NCI-H446 treated with DMSO at 0.1 percent for 48 hours (cell line): ENCODE results near the gene SMCO4.
"Not testable (repeated sequence)": the region's sequence is repeated elsewhere in the genome, so short reads cannot be mapped to it uniquely, and the experiment has no call there.

ENCODE experiments used
- DNase-seq: peaks from one replicate; lab custom pipeline; 2025; lab: John Stamatoyannopoulos, UW

SMCO4 gene

GRCh38 chr11:93476796-93477195, 66.4 kb downstream of the SMCO4 start:
- no peak for DNase-seq

- DNase-seq, result no peak
Observed at GRCh38 chr11:93474123-93474522, 69.1 kb downstream of the SMCO4 start.

- DNase-seq, result no peak
Observed at GRCh38 chr11:93468290-93468689, 74.9 kb downstream of the SMCO4 start.

GRCh38 chr11:93467054-93467453, 76.1 kb downstream of the SMCO4 start:
- no peak for DNase-seq

- no peak for DNase-seq
Observed at GRCh38 chr11:93464927-93465540, 78.2 kb downstream of the SMCO4 start.

- DNase-seq, result not testable (repeated sequence)
Observed at GRCh38 chr11:93463666-93464065, 79.5 kb downstream of the SMCO4 start.

GRCh38 chr11:93458286-93458685, 84.9 kb downstream of the SMCO4 start:
- DNase-seq, result no peak

- DNase-seq, result no peak
Observed at GRCh38 chr11:93444617-93445073, 98.5 kb downstream of the SMCO4 start.

- not testable (repeated sequence) for DNase-seq
Observed at GRCh38 chr11:93443232-93443631, 100.0 kb downstream of the SMCO4 start.

- DNase-seq, result no peak
Observed at GRCh38 chr11:93432247-93432646, 110.9 kb downstream of the SMCO4 start.
